Stimulated activated naive CD4-positive, alpha-beta T cell (primary cell): ENCODE data around the gene GTPBP6.
"Not testable (repeated sequence)": the region's sequence is repeated elsewhere in the genome, so short reads cannot be mapped to it uniquely, and the experiment has no call there.

Experiments
- DNase-seq, 6 experiments: peaks; one replicate each; lab custom pipeline; 2025; lab: John Stamatoyannopoulos, UW

The GTPBP6 gene

GRCh38 chrX:335758-336155 is 17.2 kb upstream of the GTPBP6 start:
- no peak for DNase-seq

GRCh38 chrX:334971-335757 is 16.6 kb upstream of the GTPBP6 start:
- DNase-seq = no peak

GRCh38 chrX:334331-334891 is 15.8 kb upstream of the GTPBP6 start:
- DNase-seq = no peak

GRCh38 chrX:333611-334311 is 15.2 kb upstream of the GTPBP6 start:
- DNase-seq = no peak

GRCh38 chrX:332916-333610 is 14.5 kb upstream of the GTPBP6 start:
- no peak for DNase-seq

- DNase-seq = no peak
Measured at GRCh38 chrX:332496-332860, 13.9 kb upstream of the GTPBP6 start.

GRCh38 chrX:331825-332495 is 13.4 kb upstream of the GTPBP6 start:
- no peak for DNase-seq

- peak in 1 of 6 experiments; percentile 40 for DNase-seq
Measured at GRCh38 chrX:331151-331824, 12.7 kb upstream of the GTPBP6 start.

GRCh38 chrX:330726-331150 is 12.1 kb upstream of the GTPBP6 start:
- no peak for DNase-seq

GRCh38 chrX:330141-330725 is 11.6 kb upstream of the GTPBP6 start:
- DNase-seq = not testable (repeated sequence)

- no peak for DNase-seq
Measured at GRCh38 chrX:329291-329910, 10.8 kb upstream of the GTPBP6 start.

GRCh38 chrX:327660-328126 is 9.1 kb upstream of the GTPBP6 start:
- DNase-seq = no peak

GRCh38 chrX:324664-325063 is 6.1 kb upstream of the GTPBP6 start:
- not testable (repeated sequence) for DNase-seq

GRCh38 chrX:323721-324628 is 5.4 kb upstream of the GTPBP6 start:
- DNase-seq = no peak

GRCh38 chrX:320126-320783 is 1.7 kb upstream of the GTPBP6 start:
- DNase-seq = no peak

GRCh38 chrX:319579-320125 is 1.1 kb upstream of the GTPBP6 start:
- no peak for DNase-seq

- DNase-seq = no peak
Measured at GRCh38 chrX:318068-318738, 393 bp downstream of the GTPBP6 start.
